GOT3 (cell line): ENCODE results near the gene PLD1.

Experiments used
- DNase-seq: peaks from one replicate; lab custom pipeline; 2025; ENCODE audit warnings: mixed read lengths; lab: John Stamatoyannopoulos, UW

The PLD1 gene

GRCh38 chr3:171745577-171746319 is 64.5 kb downstream of the PLD1 start:
- DNase-seq = no peak

GRCh38 chr3:171744158-171744741 is 66.0 kb downstream of the PLD1 start:
- DNase-seq = no peak

GRCh38 chr3:171743327-171744157 is 66.7 kb downstream of the PLD1 start:
- DNase-seq = no peak

- DNase-seq = no peak
These were observed 68.9 kb downstream of the PLD1 start for GRCh38 chr3:171741377-171741776.

- no peak for DNase-seq
These were observed 73.7 kb downstream of the PLD1 start for GRCh38 chr3:171736556-171736955.

GRCh38 chr3:171733561-171733960 is 76.7 kb downstream of the PLD1 start:
- DNase-seq = no peak

GRCh38 chr3:171732756-171733155 is 77.5 kb downstream of the PLD1 start:
- no peak for DNase-seq

- DNase-seq = no peak
These were observed 78.6 kb downstream of the PLD1 start for GRCh38 chr3:171731691-171732090.

GRCh38 chr3:171729452-171730334 is 80.6 kb downstream of the PLD1 start:
- no peak for DNase-seq

- no peak for DNase-seq
These were observed 83.0 kb downstream of the PLD1 start for GRCh38 chr3:171727288-171727687.

- DNase-seq = no peak
These were observed 91.6 kb downstream of the PLD1 start for GRCh38 chr3:171718493-171719185.

- DNase-seq = no peak
These were observed 95.1 kb downstream of the PLD1 start for GRCh38 chr3:171715155-171715554.

- no peak for DNase-seq
These were observed 97.9 kb downstream of the PLD1 start for GRCh38 chr3:171712171-171712938.

GRCh38 chr3:171711461-171712170 is 98.7 kb downstream of the PLD1 start:
- no peak for DNase-seq

- DNase-seq = no peak
These were observed 99.9 kb downstream of the PLD1 start for GRCh38 chr3:171710359-171710758.

- DNase-seq = no peak
These were observed 105.5 kb downstream of the PLD1 start for GRCh38 chr3:171704814-171705213.

- DNase-seq = no peak
These were observed 106.3 kb downstream of the PLD1 start for GRCh38 chr3:171704002-171704401.

- no peak for DNase-seq
These were observed 107.1 kb downstream of the PLD1 start for GRCh38 chr3:171703144-171703543.

GRCh38 chr3:171700653-171701052 is 109.6 kb downstream of the PLD1 start:
- no peak for DNase-seq

- no peak for DNase-seq
These were observed 110.1 kb downstream of the PLD1 start for GRCh38 chr3:171700157-171700556.
